PFSK-1 (cell line): ENCODE data around the gene ATG9B.

Experiments
- POLR2AphosphoS5 ChIP-seq: IDR thresholded peaks from 2 replicates; pipeline ENCODE4 v1.6.1; 2012; ENCODE audit warnings: low read depth, mild to moderate bottlenecking, control low read depth, low read length, moderate library complexity
- SIN3A ChIP-seq: IDR thresholded peaks from 2 replicates; pipeline ENCODE4 v1.6.1; 2012; ENCODE audit warnings: mild to moderate bottlenecking, low read length, moderate library complexity, borderline replicate concordance; ENCODE audit not compliant: insufficient read depth
- TAF1 ChIP-seq: IDR thresholded peaks from 2 replicates; pipeline ENCODE4 v1.6.1; 2012; ENCODE audit warnings: low read length, control low read depth, borderline replicate concordance; ENCODE audit not compliant: insufficient read depth

DNA sequence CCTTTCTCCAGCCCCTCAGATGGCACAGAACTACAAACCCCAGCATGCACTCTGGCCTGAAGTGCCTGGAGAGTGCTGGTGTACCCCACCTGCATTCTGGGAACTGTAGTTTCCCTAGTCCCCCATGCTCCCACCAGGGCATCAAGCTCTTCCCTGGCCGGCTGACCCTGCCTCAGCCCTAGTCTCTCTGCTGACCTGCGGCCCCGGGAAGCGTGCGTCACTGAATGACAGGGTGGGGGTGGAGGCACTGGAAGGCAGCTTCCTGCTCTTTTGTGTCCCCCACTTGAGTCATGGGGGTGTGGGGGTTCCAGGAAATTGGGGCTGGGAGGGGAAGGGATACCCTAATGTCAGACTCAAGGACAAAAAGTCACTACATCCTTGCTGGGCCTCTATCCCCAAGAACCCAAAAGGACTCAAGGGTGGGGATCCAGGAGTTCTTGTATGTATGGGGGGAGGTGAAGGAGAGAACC, 31.4 kb downstream of the ATG9B start:
- TF ChIP-seq TAF1, result no peak
- TF ChIP-seq POLR2AphosphoS5, result no peak
- no peak for TF ChIP-seq SIN3A
